HEK293 (cell line): ENCODE results near the gene VANGL1.

Source experiments
- BCL11A ChIP-seq: fragments of 450-650 bp; formaldehyde crosslinking; IDR thresholded peaks from 2 replicates; pipeline ENCODE4 v1.5.1; 2016; ENCODE audit warnings: low read depth, missing biosample characterization, missing genetic modification characterization
- CTCF ChIP-seq: fragments of 450-650 bp; formaldehyde crosslinking; IDR thresholded peaks from 2 replicates; pipeline ENCODE4 v1.5.1; 2016; ENCODE audit warnings: missing biosample characterization, missing genetic modification characterization
- HOXA7 ChIP-seq: sonication (generic); formaldehyde crosslinking; IDR thresholded peaks from 2 replicates; pipeline ENCODE4 v1.8.1; 2022; ENCODE audit warnings: missing genetic modification reagents, borderline replicate concordance
- OVOL3 ChIP-seq: fragments of 450-650 bp; formaldehyde crosslinking; IDR thresholded peaks from 2 replicates; pipeline ENCODE4 v1.5.1; 2016; ENCODE audit warnings: missing biosample characterization, missing genetic modification characterization
- SALL2 ChIP-seq: fragments of 450-650 bp; formaldehyde crosslinking; IDR thresholded peaks from 2 replicates; pipeline ENCODE4 v1.5.0; 2017; ENCODE audit warnings: missing biosample characterization, mild to moderate bottlenecking, missing genetic modification characterization, borderline replicate concordance
- YY1 ChIP-seq: fragments of 450-650 bp; formaldehyde crosslinking; IDR thresholded peaks from 2 replicates; pipeline ENCODE4 v1.5.1; 2018; ENCODE audit warnings: missing biosample characterization, missing genetic modification characterization
- ZBTB20 ChIP-seq: fragments of 450-650 bp; formaldehyde crosslinking; IDR thresholded peaks from 2 replicates; pipeline ENCODE4 v1.5.1; 2016; ENCODE audit warnings: missing biosample characterization, missing genetic modification characterization
- ZNF121 ChIP-seq: fragments of 450-650 bp; formaldehyde crosslinking; IDR thresholded peaks from 2 replicates; pipeline ENCODE4 v1.5.1; 2016; ENCODE audit warnings: missing biosample characterization, missing genetic modification characterization
- ZNF138 ChIP-seq: fragments of 450-650 bp; formaldehyde crosslinking; IDR thresholded peaks from 2 replicates; pipeline ENCODE4 v1.5.1; 2016; ENCODE audit warnings: missing biosample characterization, missing genetic modification characterization, borderline replicate concordance
- ZNF24 ChIP-seq: fragments of 450-650 bp; formaldehyde crosslinking; IDR thresholded peaks from 2 replicates; pipeline ENCODE4 v1.5.1; 2016; ENCODE audit warnings: missing biosample characterization, missing genetic modification characterization
- ZNF335 ChIP-seq: fragments of 450-650 bp; formaldehyde crosslinking; conservative IDR thresholded peaks from 2 replicates; pipeline ENCODE4 v1.5.1; 2016; ENCODE audit warnings: missing biosample characterization, missing genetic modification characterization
- ZNF37A ChIP-seq: fragments of 450-650 bp; IDR thresholded peaks from 2 replicates; pipeline ENCODE4 v1.5.1; 2018; ENCODE audit warnings: missing biosample characterization, missing genetic modification characterization
- TF ChIP-seq, protein P1 (sequence below): fragments of 450-650 bp; formaldehyde crosslinking; IDR thresholded peaks from 2 replicates; pipeline ENCODE4 v1.5.1; 2016; ENCODE audit warnings: missing biosample characterization, missing genetic modification characterization

DNA sequence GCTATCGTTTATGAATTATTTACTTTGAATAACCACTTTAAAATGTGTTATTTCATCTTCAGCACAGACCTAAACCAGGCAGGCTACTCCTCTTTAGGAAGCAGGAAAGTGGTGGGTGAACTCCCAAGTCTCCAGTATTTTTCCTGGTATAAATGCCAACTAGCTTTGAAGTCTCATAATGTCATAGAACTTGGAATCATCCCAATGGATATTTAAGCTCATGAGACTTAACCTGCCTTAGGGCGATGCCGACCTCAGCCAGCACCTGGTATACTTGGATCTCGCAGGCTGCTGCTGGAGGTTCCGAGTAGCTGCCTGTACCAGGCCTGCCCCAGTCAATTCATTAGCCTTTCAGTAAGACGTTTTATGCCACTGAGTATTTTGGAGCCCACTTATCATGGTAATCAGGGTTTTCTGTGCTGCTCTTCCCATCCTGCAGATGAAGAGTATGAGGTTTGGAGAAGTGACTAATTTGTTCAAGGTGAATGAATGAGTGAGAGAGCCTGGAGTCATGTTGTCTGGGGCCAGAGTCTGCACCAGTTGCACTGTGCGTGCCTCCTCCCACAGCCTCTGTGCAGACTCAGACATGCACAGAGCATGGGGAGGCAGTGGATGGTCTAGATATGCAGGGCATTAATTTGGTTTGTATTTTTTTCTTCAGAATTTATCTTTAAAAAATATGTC, 34.9 kb downstream of the VANGL1 start:
- TF ChIP-seq CTCF (tag by site-specific recombination): no peak
- TF ChIP-seq SALL2: no peak
- no peak for TF ChIP-seq YY1
- no peak for TF ChIP-seq ZNF335 (tag by site-specific recombination)
- TF ChIP-seq HOXA7 (CRISPR knock-in tag): no peak
- no peak for TF ChIP-seq BCL11A (tag by site-specific recombination)
- no peak for TF ChIP-seq ZNF24 (tag by site-specific recombination)
- TF ChIP-seq ZNF37A (tag by site-specific recombination): no peak
- no peak for TF ChIP-seq ZNF138 (tag by site-specific recombination)
- no peak for TF ChIP-seq OVOL3 (tag by site-specific recombination)
- TF ChIP-seq ZBTB20 (tag by site-specific recombination): no peak
- TF ChIP-seq ZNF121 (tag by site-specific recombination): no peak
- TF ChIP-seq, protein P1, sequence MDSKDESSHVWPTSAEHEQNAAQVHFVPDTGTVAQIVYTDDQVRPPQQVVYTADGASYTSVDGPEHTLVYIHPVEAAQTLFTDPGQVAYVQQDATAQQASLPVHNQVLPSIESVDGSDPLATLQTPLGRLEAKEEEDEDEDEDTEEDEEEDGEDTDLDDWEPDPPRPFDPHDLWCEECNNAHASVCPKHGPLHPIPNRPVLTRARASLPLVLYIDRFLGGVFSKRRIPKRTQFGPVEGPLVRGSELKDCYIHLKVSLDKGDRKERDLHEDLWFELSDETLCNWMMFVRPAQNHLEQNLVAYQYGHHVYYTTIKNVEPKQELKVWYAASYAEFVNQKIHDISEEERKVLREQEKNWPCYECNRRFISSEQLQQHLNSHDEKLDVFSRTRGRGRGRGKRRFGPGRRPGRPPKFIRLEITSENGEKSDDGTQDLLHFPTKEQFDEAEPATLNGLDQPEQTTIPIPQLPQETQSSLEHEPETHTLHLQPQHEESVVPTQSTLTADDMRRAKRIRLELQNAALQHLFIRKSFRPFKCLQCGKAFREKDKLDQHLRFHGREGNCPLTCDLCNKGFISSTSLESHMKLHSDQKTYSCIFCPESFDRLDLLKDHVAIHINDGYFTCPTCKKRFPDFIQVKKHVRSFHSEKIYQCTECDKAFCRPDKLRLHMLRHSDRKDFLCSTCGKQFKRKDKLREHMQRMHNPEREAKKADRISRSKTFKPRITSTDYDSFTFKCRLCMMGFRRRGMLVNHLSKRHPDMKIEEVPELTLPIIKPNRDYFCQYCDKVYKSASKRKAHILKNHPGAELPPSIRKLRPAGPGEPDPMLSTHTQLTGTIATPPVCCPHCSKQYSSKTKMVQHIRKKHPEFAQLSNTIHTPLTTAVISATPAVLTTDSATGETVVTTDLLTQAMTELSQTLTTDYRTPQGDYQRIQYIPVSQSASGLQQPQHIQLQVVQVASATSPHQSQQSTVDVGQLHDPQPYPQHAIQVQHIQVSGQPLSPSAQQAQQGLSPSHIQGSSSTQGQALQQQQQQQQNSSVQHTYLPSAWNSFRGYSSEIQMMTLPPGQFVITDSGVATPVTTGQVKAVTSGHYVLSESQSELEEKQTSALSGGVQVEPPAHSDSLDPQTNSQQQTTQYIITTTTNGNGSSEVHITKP (tag by site-specific recombination): no peak
